Endothelial cell (in vitro differentiated cells): ENCODE measurements around the gene PTPRT. TPM values are rescaled to one million over a fixed set of nuclear protein-coding genes. Genes with fewer than 3 reads are reported as not detected.

ENCODE experiments used
- DNase-seq: peaks from one replicate; pipeline ENCODE4 v3.0.0; 2021; ENCODE audit warnings: low spot score
- H3K27ac Mint-ChIP-seq: one replicate; pipeline ENCODE4 v1.8.0; 2021; ENCODE audit warnings: mixed read lengths, inconsistent platforms; ENCODE audit not compliant: unreplicated experiment
- H3K27me3 Mint-ChIP-seq: one replicate; pipeline ENCODE4 v1.8.0; 2021; ENCODE audit warnings: mild to moderate bottlenecking, moderate library complexity, mixed read lengths, inconsistent platforms; ENCODE audit not compliant: unreplicated experiment
- H3K36me3 Mint-ChIP-seq: one replicate; pipeline ENCODE4 v1.8.0; 2021; ENCODE audit warnings: mild to moderate bottlenecking, low read depth, mixed read lengths, inconsistent platforms; ENCODE audit not compliant: unreplicated experiment
- H3K4me1 Mint-ChIP-seq: one replicate; pipeline ENCODE4 v1.8.0; 2021; ENCODE audit warnings: mild to moderate bottlenecking, mixed read lengths, inconsistent platforms; ENCODE audit not compliant: unreplicated experiment
- H3K4me3 Mint-ChIP-seq: one replicate; pipeline ENCODE4 v1.8.0; 2021; ENCODE audit warnings: mild to moderate bottlenecking, mixed read lengths, inconsistent platforms; ENCODE audit not compliant: unreplicated experiment
- H3K9me3 Mint-ChIP-seq: one replicate; pipeline ENCODE4 v1.8.0; 2021; ENCODE audit warnings: mixed read lengths, inconsistent platforms; ENCODE audit not compliant: unreplicated experiment
- total RNA-seq: library from RNA; stranded (reverse); fragmentation: NEBNext Ultra II Directional; extraction: Animal tissue kit (Norgen Biotek cat#: 25700); gene quantifications from one replicate; pipeline ENCODE4 v1.2.1, GENCODE V29; 2021; ENCODE audit not compliant: unreplicated experiment
- TF ChIP-seq, protein P1 (sequence below): fragments of 200-600 bp; sonication (generic); IDR thresholded peaks from one replicate; pipeline ENCODE4 v1.5.0; 2021; ENCODE audit warnings: antibody characterized with exemption; ENCODE audit not compliant: unreplicated experiment

Gene PTPRT
- total RNA-seq, 1 donor from 2014 or later = 0.10 TPM

DNA sequence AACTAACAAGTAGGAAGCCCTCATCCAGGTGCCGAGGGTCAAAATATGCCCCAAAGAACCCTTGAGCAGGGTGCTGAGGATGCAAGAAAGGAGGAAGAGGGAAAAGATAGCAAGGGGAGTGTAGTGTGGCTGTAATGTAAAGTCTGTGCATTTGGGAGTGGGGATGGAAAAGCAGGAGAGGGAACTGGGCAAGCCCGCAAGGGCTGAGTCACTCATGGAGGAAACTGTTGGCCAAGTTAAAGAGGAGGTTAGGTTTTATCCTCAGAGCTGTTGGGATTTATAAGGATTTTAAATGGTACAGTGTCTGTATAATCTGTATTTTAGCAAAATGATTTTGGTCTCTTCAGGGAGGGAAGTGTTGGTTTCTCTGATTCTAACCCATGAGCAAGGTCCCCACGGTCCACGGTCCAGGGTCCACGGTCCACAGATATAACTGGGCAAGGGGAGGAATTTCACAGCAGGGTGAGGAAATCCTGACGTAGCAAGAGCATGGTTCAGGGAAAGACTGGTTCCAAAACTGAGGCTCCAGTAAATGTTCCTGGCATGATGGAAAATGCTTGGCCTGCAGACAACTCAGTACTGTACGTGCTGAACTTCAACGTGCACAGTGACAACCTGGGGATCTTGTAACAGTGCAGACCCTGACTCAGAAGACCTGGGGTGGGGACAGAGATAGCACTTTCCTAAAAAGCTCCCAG is 759.8 kb downstream of the PTPRT start:
- Mint-ChIP-seq H3K27ac (no peak overlapping the region), H3K4me3 (no peak overlapping the region), H3K36me3 (peaks cover 14% of the 10 kb centered on the region), H3K27me3 (peaks cover 3% of the 10 kb centered on the region), H3K4me1 (no peaks in the 10 kb centered on the region), H3K9me3 (peaks cover 55% of the 10 kb centered on the region)
- TF ChIP-seq, protein P1, sequence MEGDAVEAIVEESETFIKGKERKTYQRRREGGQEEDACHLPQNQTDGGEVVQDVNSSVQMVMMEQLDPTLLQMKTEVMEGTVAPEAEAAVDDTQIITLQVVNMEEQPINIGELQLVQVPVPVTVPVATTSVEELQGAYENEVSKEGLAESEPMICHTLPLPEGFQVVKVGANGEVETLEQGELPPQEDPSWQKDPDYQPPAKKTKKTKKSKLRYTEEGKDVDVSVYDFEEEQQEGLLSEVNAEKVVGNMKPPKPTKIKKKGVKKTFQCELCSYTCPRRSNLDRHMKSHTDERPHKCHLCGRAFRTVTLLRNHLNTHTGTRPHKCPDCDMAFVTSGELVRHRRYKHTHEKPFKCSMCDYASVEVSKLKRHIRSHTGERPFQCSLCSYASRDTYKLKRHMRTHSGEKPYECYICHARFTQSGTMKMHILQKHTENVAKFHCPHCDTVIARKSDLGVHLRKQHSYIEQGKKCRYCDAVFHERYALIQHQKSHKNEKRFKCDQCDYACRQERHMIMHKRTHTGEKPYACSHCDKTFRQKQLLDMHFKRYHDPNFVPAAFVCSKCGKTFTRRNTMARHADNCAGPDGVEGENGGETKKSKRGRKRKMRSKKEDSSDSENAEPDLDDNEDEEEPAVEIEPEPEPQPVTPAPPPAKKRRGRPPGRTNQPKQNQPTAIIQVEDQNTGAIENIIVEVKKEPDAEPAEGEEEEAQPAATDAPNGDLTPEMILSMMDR = no peak
- DNase-seq = no peak

DNA sequence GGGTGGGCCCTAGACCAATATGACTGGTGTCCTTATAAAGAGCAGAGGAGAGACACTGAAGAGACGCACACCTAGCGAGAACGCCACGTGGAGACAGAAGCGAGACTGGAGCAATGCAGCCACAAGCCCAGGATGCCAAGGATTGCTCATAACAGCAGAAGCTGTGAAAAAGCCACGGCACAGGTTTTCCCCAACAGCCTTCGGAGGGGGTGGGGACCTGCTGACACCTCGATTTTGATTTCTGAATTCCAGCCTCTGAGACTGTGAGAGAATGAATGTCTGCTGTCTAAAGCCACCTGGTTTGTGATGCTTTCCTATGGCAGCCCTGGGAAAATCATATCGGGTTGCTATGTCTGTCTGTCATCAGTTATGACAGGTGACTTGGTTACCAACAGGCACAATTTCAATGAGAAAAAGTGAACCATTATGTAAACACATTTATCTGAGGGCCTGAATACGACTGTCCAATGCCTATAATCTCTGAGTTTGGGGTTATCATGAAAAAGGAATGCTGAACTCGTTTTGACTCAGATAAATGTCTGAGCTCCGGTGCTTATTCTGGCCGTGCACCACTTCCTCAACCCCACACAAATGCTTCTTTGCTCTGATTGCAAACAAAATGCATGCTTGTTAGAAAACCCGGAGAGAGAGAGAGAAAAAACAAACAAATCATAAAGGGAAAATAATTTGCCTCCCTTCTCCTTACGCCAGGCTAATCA is 769.7 kb downstream of the PTPRT start:
- Mint-ChIP-seq H3K27ac (no peak overlapping the region), H3K4me1 (no peaks in the 10 kb centered on the region), H3K4me3 (no peak overlapping the region), H3K27me3 (peaks cover 7% of the 10 kb centered on the region), H3K36me3 (peaks cover 8% of the 10 kb centered on the region), H3K9me3 (peaks cover 46% of the 10 kb centered on the region)
- DNase-seq = no peak
- TF ChIP-seq, protein P1 = no peak

DNA sequence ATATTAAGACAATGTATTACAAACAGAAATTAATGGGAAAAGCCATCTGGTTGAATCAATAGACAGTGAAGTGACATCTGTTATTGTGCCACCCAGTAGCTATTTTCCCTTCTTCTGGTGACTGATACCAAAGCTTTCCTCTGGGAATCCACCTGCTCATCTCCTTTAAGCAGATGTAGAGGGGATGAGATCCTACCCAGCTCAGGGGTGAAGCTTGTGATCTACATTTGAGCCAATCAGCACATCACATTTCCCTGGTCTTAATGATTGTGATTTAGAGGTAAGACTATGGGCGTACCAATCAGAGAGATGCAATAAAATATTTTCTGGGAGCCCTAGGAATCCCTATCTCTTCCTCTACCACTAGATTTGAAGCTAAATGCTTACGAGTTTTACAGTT is 782.9 kb downstream of the PTPRT start:
- Mint-ChIP-seq H3K9me3 (peaks cover 24% of the 10 kb centered on the region), H3K27ac (no peak overlapping the region), H3K4me3 (no peak overlapping the region), H3K27me3 (no peaks in the 10 kb centered on the region), H3K4me1 (no peaks in the 10 kb centered on the region), H3K36me3 (peaks cover 3% of the 10 kb centered on the region)
- no peak for DNase-seq
- TF ChIP-seq, protein P1 = no peak

DNA sequence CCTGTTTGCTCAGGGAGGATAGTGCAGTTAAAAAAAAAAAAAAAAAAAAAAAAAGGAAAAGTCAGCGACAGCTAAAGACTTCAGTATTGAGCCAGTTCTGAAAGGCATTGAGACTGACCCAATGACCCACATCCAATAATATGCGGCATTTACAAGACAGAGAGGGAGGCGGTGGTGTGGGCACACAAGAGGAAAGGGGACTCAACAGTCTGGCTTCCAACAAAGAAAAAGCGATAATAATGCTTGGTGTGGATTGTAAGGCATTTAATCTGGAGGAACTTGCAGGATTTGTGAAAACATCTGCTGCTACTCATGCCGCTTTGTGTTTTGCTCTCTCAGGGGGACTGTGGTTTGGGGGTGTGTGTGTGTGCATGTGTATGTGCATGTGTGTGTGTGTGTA is 787.3 kb downstream of the PTPRT start:
- H3K4me3 Mint-ChIP-seq = no peak overlapping the region
- H3K27me3 Mint-ChIP-seq = peaks cover 2% of the 10 kb centered on the region
- H3K9me3 Mint-ChIP-seq = peaks cover 25% of the 10 kb centered on the region
- H3K4me1 Mint-ChIP-seq = no peaks in the 10 kb centered on the region
- no peak overlapping the region for H3K27ac Mint-ChIP-seq
- TF ChIP-seq, protein P1 = no peak
- H3K36me3 Mint-ChIP-seq = peaks cover 8% of the 10 kb centered on the region
- no peak for DNase-seq

DNA sequence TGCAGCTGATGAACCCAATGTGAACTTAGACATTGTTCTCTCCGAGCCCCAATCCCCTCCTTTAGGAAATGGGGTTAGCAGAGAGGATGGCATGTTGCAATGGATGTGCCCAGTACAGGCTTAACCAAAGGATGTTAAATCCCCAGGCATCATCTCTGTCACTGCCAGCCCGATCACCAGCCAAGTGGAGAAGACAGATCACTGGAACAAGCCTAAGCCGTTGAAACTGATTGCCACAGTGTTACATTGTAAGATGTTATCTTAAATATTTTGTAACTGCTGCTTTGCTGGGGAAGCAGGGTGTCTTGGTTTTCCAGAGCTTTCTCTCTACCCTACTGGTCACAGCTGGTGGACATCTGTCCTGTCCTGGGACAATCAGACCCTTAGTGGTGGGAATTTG is 788.1 kb downstream of the PTPRT start:
- no peak overlapping the region for H3K27ac Mint-ChIP-seq
- H3K9me3 Mint-ChIP-seq = peaks cover 25% of the 10 kb centered on the region
- H3K4me3 Mint-ChIP-seq = no peak overlapping the region
- no peak for DNase-seq
- H3K27me3 Mint-ChIP-seq = peaks cover 2% of the 10 kb centered on the region
- peaks cover 8% of the 10 kb centered on the region for H3K36me3 Mint-ChIP-seq
- TF ChIP-seq, protein P1 = no peak
- no peaks in the 10 kb centered on the region for H3K4me1 Mint-ChIP-seq
